Neutrophil (primary cell): ENCODE measurements around the gene ADCY5.

ENCODE experiments used
- H3K27ac ChIP-seq: fragments of 200-600 bp; sonication (generic); 2 replicates; pipeline ENCODE4 v1.5.1; 2016; ENCODE audit warnings: mild to moderate bottlenecking, moderate library complexity
- H3K27me3 ChIP-seq: fragments of 200-600 bp; sonication (generic); 2 replicates; pipeline ENCODE4 v1.6.0; 2016; ENCODE audit warnings: mild to moderate bottlenecking
- H3K36me3 ChIP-seq: fragments of 200-600 bp; sonication (generic); 2 replicates; pipeline ENCODE4 v1.5.1; 2017
- H3K4me1 ChIP-seq, 2 experiments: fragments of 200-600 bp in 1 of 2; sonication (generic) in 1 of 2; 1 replicate in 1 of 2; 2 replicates in 1 of 2; pipeline versions ENCODE4 v1.5.1 to v1.6.1; 2013 to 2016; ENCODE audit warnings: low read depth in 1 of 2, low read length in 1 of 2, mild to moderate bottlenecking in 1 of 2, moderate library complexity in 1 of 2; ENCODE audit not compliant: control insufficient read depth in 1 of 2, insufficient read depth in 1 of 2
- H3K4me3 ChIP-seq, 2 experiments: fragments of 200-600 bp in 1 of 2; sonication (generic) in 1 of 2; 1 replicate in 1 of 2; 2 replicates in 1 of 2; pipeline ENCODE4 v1.5.1; 2013 to 2016; ENCODE audit warnings: low read depth in 1 of 2, low read length in 1 of 2, mild to moderate bottlenecking in 1 of 2, moderate library complexity in 1 of 2
- H3K9me3 ChIP-seq: fragments of 200-600 bp; sonication (generic); 2 replicates; pipeline ENCODE4 v1.5.1; 2016
- TF ChIP-seq, protein P1 (sequence below): fragments of 200-600 bp; sonication (generic); IDR thresholded peaks from 2 replicates; pipeline ENCODE4 v1.5.1; 2016; ENCODE audit warnings: antibody characterized with exemption

ADCY5 gene

GRCh38 chr3:123367467-123368154, 81.3 kb downstream of the ADCY5 start:
- H3K27me3 ChIP-seq, result peaks cover 2% of the 10 kb centered on the region
- no peak overlapping the region for H3K27ac ChIP-seq
- H3K36me3 ChIP-seq, result no peaks in the 10 kb centered on the region
- no peaks in the 10 kb centered on the region for H3K4me1 ChIP-seq
- no peaks in the 10 kb centered on the region for H3K9me3 ChIP-seq
- TF ChIP-seq, protein P1, sequence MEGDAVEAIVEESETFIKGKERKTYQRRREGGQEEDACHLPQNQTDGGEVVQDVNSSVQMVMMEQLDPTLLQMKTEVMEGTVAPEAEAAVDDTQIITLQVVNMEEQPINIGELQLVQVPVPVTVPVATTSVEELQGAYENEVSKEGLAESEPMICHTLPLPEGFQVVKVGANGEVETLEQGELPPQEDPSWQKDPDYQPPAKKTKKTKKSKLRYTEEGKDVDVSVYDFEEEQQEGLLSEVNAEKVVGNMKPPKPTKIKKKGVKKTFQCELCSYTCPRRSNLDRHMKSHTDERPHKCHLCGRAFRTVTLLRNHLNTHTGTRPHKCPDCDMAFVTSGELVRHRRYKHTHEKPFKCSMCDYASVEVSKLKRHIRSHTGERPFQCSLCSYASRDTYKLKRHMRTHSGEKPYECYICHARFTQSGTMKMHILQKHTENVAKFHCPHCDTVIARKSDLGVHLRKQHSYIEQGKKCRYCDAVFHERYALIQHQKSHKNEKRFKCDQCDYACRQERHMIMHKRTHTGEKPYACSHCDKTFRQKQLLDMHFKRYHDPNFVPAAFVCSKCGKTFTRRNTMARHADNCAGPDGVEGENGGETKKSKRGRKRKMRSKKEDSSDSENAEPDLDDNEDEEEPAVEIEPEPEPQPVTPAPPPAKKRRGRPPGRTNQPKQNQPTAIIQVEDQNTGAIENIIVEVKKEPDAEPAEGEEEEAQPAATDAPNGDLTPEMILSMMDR, result no peak
- H3K4me3 ChIP-seq, result no peak overlapping the region

GRCh38 chr3:123365450-123366143, 83.3 kb downstream of the ADCY5 start:
- H3K36me3 ChIP-seq, result no peaks in the 10 kb centered on the region
- H3K9me3 ChIP-seq, result no peaks in the 10 kb centered on the region
- peaks cover 8% of the 10 kb centered on the region for H3K27me3 ChIP-seq
- H3K27ac ChIP-seq, result no peak overlapping the region
- no peak overlapping the region for H3K4me3 ChIP-seq
- TF ChIP-seq, protein P1, result no peak
- no peaks in the 10 kb centered on the region for H3K4me1 ChIP-seq

- no peak overlapping the region for H3K4me3 ChIP-seq
- no peaks in the 10 kb centered on the region for H3K9me3 ChIP-seq
- H3K36me3 ChIP-seq, result no peaks in the 10 kb centered on the region
- no peaks in the 10 kb centered on the region for H3K4me1 ChIP-seq
- peaks cover 27% of the 10 kb centered on the region for H3K27me3 ChIP-seq
- no peak overlapping the region for H3K27ac ChIP-seq
- TF ChIP-seq, protein P1, result no peak
Observed at GRCh38 chr3:123361071-123361470, 87.8 kb downstream of the ADCY5 start.

- H3K9me3 ChIP-seq, result no peaks in the 10 kb centered on the region
- H3K27me3 ChIP-seq, result peaks cover 27% of the 10 kb centered on the region
- no peak overlapping the region for H3K27ac ChIP-seq
- TF ChIP-seq, protein P1, result no peak
- H3K4me1 ChIP-seq, result no peaks in the 10 kb centered on the region
- H3K36me3 ChIP-seq, result no peaks in the 10 kb centered on the region
- no peak overlapping the region for H3K4me3 ChIP-seq
Observed at GRCh38 chr3:123357275-123357674, 91.6 kb downstream of the ADCY5 start.

- TF ChIP-seq, protein P1, result no peak
- no peak overlapping the region for H3K4me3 ChIP-seq
- H3K4me1 ChIP-seq, result no peaks in the 10 kb centered on the region
- H3K36me3 ChIP-seq, result no peaks in the 10 kb centered on the region
- H3K27ac ChIP-seq, result no peak overlapping the region
- peaks cover 16% of the 10 kb centered on the region for H3K27me3 ChIP-seq
- H3K9me3 ChIP-seq, result no peaks in the 10 kb centered on the region
Observed at GRCh38 chr3:123353850-123354233, 95.0 kb downstream of the ADCY5 start.
